Left ventricle myocardium inferior (tissue), 1 donor: ENCODE results near the gene GLTP. TPM values are rescaled to one million over a fixed set of nuclear protein-coding genes. Genes with fewer than 3 reads are reported as not detected.
A peak's percentile ranks its signal among the peaks of the same experiment; 100 is the strongest.

Experiments used
- DNase-seq: peaks from one replicate; pipeline ENCODE4 v3.0.0-alpha.2; 2020
- H3K27ac ChIP-seq: fragments of 200-600 bp; replicated peaks from 2 replicates; pipeline ENCODE4 v1.8.0; 2021
- H3K27me3 ChIP-seq: fragments of 200-600 bp; 2 replicates; pipeline ENCODE4 v1.8.0; 2021; ENCODE audit warnings: low read depth
- H3K36me3 ChIP-seq: fragments of 200-600 bp; 2 replicates; pipeline ENCODE4 v1.8.0; 2021
- H3K4me1 ChIP-seq: fragments of 200-600 bp; 2 replicates; pipeline ENCODE4 v1.8.0; 2021
- H3K4me3 ChIP-seq: fragments of 200-600 bp; 2 replicates; pipeline ENCODE4 v1.8.0; 2021; ENCODE audit warnings: mild to moderate bottlenecking, moderate library complexity
- H3K9me3 ChIP-seq: fragments of 200-600 bp; replicated peaks from 2 replicates; pipeline ENCODE4 v1.8.0; 2021
- CTCF ChIP-seq: fragments of 200-600 bp; IDR thresholded peaks from 2 replicates; pipeline ENCODE4 v1.8.0; 2021; ENCODE audit warnings: antibody characterized with exemption, mild to moderate bottlenecking, borderline replicate concordance
- intact Hi-C: fragments of 100-400 bp; cut with micrococcal nuclease; formaldehyde crosslinking; loops from one replicate; pipeline ENCODE4 v1.11.0; 2022
- total RNA-seq: library from RNA; stranded (reverse); fragmentation: NEBNext Ultra II Directional; extraction: Animal tissue kit (Norgen Biotek cat#: 25700); gene quantifications from one replicate; pipeline ENCODE4 v1.2.1, GENCODE V29; 2021
- donor health status: DM: no; HTN: yes; CAD: no; lungs with severe emphysema.

GLTP gene
- total RNA-seq, 1 donor from 2014 or later: 20.0 TPM

DNA sequence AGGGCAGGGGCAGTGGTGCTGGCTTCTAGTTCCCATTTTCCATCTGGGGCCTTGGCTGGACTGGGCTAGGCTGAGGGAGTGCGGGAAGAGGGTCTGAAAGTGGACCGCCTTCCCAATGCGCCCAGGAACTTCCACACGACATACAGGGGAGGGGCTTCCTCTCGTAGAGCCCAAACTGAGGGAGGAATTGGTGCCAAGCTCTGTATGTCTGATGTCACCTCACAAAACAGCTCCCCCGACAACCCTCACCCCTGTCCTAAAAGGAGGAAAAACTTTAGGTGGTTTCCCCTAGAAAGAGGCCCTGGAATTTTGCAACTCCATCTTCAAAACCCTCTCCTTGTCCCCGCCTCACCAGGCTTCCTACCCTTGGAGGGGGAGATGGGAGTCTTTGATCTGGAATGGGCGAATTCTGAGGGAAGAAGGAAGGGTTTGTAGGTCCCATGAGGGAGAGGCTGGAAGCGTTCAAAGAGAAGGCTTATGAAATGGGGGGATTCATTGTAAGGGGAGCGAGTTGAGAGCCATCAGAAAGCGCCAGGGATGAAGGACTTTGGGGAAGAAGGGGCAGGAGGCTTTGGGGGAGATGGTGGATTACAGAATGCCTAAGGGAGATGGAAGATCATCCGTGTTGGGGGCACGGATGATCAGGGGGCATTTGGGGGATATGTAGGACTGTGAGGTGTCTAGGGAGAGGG is 844 bp downstream of the GLTP start:
- no peaks in the 10 kb centered on the region for H3K9me3 ChIP-seq
- H3K27ac ChIP-seq: peak overlapping the region; percentile 83
- peak overlapping the region; percentile 93 for H3K4me3 ChIP-seq
- no peak for TF ChIP-seq CTCF
- no peak for DNase-seq
- H3K27me3 ChIP-seq: no peaks in the 10 kb centered on the region
- H3K36me3 ChIP-seq: no peaks in the 10 kb centered on the region
- intact Hi-C loops: no loop called here
- H3K4me1 ChIP-seq: peaks cover 38% of the 10 kb centered on the region

GRCh38 chr12:109878749-109879148 is 1.6 kb downstream of the GLTP start:
- intact Hi-C loops: no loop called here
- Histone ChIP-seq H3K27ac (no peak overlapping the region), H3K27me3 (no peaks in the 10 kb centered on the region), H3K4me3 (peak overlapping the region; percentile 93), H3K4me1 (peaks cover 38% of the 10 kb centered on the region), H3K36me3 (no peaks in the 10 kb centered on the region), H3K9me3 (no peaks in the 10 kb centered on the region)
- no peak for TF ChIP-seq CTCF
- DNase-seq: no peak

DNA sequence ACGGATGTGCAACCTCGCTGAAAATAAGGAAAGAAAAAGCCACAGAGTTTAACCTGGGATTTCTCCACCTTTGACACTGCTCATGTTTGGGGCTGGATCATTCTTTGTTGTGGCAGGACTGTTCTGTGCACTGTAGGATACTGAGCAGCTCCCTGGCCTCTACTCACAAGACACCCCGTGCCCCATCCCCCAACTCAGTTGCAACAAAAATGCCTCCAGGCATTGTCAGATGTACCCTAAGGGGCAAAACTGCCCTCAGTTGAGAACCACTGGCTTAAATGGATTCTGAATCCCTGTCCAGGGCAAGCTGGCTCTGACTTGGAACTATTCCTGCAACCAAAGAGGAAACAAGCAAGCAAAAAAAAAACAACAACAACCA is 2.1 kb downstream of the GLTP start:
- no peak for TF ChIP-seq CTCF
- intact Hi-C loops: no loop called here

DNA sequence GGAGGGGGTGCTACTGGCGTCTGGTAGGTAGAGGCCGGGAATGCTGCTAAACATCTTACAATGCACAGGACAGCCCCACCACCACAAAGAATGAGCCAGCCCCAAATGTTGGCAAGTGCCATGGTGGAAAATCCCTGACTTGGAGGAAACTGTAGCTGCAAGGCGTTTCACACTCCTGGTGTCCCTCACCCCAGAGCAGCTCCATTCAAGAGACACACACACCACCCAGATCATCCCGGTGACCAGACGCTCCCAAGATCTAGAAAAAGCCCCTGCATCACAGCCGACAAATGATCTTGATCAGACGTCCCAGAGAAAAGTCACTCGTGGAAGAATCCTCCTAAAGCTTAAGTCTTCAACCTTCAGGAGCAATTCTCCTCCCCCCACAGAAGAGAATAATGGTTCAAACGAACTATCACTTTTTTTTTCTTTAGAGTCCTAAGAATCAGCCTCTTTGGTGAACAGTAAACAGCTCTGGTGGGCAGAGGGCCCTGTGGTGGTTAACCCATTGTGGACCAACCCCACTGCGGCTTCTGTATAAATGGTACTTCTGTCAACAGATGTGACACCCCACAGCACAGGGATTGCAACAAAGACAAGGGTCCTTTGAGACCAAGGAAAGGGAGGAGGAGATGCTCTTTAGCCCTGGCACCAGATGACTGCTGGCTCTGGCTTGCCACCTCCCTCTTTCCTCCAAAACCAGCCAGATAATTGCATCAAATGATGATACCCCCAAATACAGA is 2.7 kb downstream of the GLTP start:
- H3K4me1 ChIP-seq: peaks cover 38% of the 10 kb centered on the region
- no peak overlapping the region for H3K4me3 ChIP-seq
- intact Hi-C loops: no loop called here
- no peak for TF ChIP-seq CTCF
- no peak overlapping the region for H3K27ac ChIP-seq
- DNase-seq: no peak
- H3K36me3 ChIP-seq: no peaks in the 10 kb centered on the region
- H3K27me3 ChIP-seq: no peaks in the 10 kb centered on the region
- H3K9me3 ChIP-seq: no peaks in the 10 kb centered on the region

More for the DNA sequence above, 2.1 kb downstream of the GLTP start:
- H3K9me3 ChIP-seq: no peaks in the 10 kb centered on the region
- peaks cover 38% of the 10 kb centered on the region for H3K4me1 ChIP-seq
- no peaks in the 10 kb centered on the region for H3K27me3 ChIP-seq
- no peak overlapping the region for H3K4me3 ChIP-seq
- no peaks in the 10 kb centered on the region for H3K36me3 ChIP-seq
- DNase-seq: no peak
- no peak overlapping the region for H3K27ac ChIP-seq

DNA sequence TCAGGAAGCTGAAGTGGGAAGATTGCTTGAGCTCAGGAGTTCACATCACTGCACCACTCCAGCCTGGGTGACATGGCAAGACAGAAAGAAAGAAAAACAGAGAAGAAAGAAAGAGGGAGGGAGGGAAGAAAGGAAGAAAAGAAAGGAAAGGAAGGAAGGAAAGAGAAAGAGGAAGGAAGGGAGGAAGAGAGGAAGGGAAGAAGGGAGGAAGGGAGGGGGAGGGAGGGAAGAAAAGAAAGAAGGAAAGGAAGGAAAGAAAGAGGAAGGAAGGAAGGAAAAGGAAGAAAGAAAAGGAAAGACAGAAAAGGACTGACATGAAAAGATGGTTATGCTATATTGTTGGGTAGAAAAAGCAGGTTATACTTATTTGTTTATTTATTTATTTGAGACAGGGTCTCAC is 3.9 kb downstream of the GLTP start:
- no peak for TF ChIP-seq CTCF

More for the DNA sequence above, 3.9 kb downstream of the GLTP start:
- H3K27me3 ChIP-seq: no peaks in the 10 kb centered on the region
- H3K36me3 ChIP-seq: peaks cover 5% of the 10 kb centered on the region
- no peak overlapping the region for H3K4me3 ChIP-seq
- no peaks in the 10 kb centered on the region for H3K9me3 ChIP-seq
- intact Hi-C loops: no loop called here
- no peak overlapping the region for H3K27ac ChIP-seq
- DNase-seq: no peak
- peaks cover 48% of the 10 kb centered on the region for H3K4me1 ChIP-seq
